ENCODE measurements around the gene RTN4R.
A peak's percentile ranks its signal among the peaks of the same experiment; 100 is the strongest.
"Not testable (repeated sequence)": the region's sequence is repeated elsewhere in the genome, so short reads cannot be mapped to it uniquely, and the experiment has no call there.

RTN4R gene

DNA sequence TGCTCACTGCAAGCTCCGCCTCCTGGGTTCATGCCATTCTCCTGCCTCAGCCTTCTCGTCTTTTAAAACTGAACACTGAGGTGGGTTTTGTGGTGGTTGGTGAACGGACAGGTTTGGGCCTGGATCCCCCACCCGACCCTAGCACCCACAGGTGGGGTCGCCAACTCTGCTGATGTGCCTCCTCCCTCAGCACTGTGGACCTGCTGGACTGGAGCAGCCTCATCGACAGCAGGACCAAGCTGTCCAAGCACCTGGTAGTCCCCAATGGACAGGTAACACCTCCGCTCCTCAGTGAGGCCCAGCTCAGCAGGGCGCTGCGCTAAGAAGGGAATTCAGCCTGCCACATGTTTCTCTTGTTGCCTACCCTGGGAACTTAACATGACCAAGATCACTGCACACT, 36.5 kb upstream of the RTN4R start:
- DNase-seq (ENCODE audit: low spot score) = no peak
- TF ChIP-seq CTCF (IDR thresholded peaks at IDR 0.05; ENCODE audit: extremely low read depth, insufficient read depth, missing control alignments) = no peak
- in situ Hi-C loops (cut with MboI; ENCODE audit: low pct_unique_long_range_greater_than_20kb, low sequenced_read_pairs, unreplicated experiment) = no loop called here

GRCh38 chr22:20303229-20303534, 35.1 kb upstream of the RTN4R start:
- in situ Hi-C loops (cut with MboI; ENCODE audit: low pct_unique_long_range_greater_than_20kb, low sequenced_read_pairs, unreplicated experiment) = not testable (repeated sequence)

GRCh38 chr22:20302438-20303228, 34.5 kb upstream of the RTN4R start:
- no peak for TF ChIP-seq CTCF (IDR thresholded peaks at IDR 0.05; ENCODE audit: extremely low read depth, insufficient read depth, missing control alignments)
- DNase-seq (ENCODE audit: low spot score) = no peak
- in situ Hi-C loops (cut with MboI; ENCODE audit: low pct_unique_long_range_greater_than_20kb, low sequenced_read_pairs, unreplicated experiment) = no loop called here

More at GRCh38 chr22:20303229-20303534, 35.1 kb upstream of the RTN4R start:
- not testable (repeated sequence) for DNase-seq (ENCODE audit: low spot score)

DNA sequence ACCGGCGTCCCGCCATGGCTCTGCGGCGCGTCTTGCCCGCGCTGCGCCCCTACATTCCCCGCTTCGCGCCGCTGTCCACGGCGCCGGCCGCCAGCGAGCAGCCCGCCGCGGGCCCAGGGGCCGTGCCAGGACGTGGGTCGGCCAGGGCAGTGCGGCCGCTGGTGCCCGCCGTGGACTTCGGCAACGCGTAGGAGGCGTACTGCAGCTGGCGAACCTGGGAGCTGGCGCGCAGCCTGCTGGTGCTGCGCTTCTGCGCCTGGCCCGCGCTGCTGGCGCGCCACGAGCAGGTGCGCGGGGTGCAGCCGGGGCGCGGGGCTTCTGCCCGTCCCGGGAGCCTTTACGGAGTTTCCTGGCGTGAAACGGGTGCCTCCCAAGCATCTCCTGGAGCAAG, 31.6 kb upstream of the RTN4R start:
- in situ Hi-C loops (cut with MboI; ENCODE audit: low pct_unique_long_range_greater_than_20kb, low sequenced_read_pairs, unreplicated experiment) = loop anchor here (10.0 to 25.0 kb wide), 2 partner anchors 145 to 337 kb away; partner anchors contain the start of gene CCDC188
- TF ChIP-seq CTCF (IDR thresholded peaks at IDR 0.05; ENCODE audit: extremely low read depth, insufficient read depth, missing control alignments) = no peak
- DNase-seq (ENCODE audit: low spot score) = no peak

GRCh38 chr22:20298803-20299745, 31.0 kb upstream of the RTN4R start:
- DNase-seq (ENCODE audit: low spot score) = peak; percentile 83
- in situ Hi-C loops (cut with MboI; ENCODE audit: low pct_unique_long_range_greater_than_20kb, low sequenced_read_pairs, unreplicated experiment) = loop anchor here (10.0 to 25.0 kb wide), 2 partner anchors 144 to 337 kb away; partner anchors contain the start of gene CCDC188
- TF ChIP-seq CTCF (IDR thresholded peaks at IDR 0.05; ENCODE audit: extremely low read depth, insufficient read depth, missing control alignments) = no peak

GRCh38 chr22:20298110-20298802, 30.1 kb upstream of the RTN4R start:
- DNase-seq (ENCODE audit: low spot score) = no peak
- TF ChIP-seq CTCF (IDR thresholded peaks at IDR 0.05; ENCODE audit: extremely low read depth, insufficient read depth, missing control alignments) = no peak
- in situ Hi-C loops (cut with MboI; ENCODE audit: low pct_unique_long_range_greater_than_20kb, low sequenced_read_pairs, unreplicated experiment) = loop anchor here (10.0 to 25.0 kb wide), 2 partner anchors 143 to 336 kb away; partner anchors contain the start of gene CCDC188

Data from GM13977 (cell line).